Measurements from ENCODE around the gene GIMAP4. TPM values are rescaled to one million over a fixed set of nuclear protein-coding genes. Genes with fewer than 3 reads are reported as not detected.

Gene GIMAP4
- total RNA-seq, 2 experiments from 2014 or later, result not detected

DNA sequence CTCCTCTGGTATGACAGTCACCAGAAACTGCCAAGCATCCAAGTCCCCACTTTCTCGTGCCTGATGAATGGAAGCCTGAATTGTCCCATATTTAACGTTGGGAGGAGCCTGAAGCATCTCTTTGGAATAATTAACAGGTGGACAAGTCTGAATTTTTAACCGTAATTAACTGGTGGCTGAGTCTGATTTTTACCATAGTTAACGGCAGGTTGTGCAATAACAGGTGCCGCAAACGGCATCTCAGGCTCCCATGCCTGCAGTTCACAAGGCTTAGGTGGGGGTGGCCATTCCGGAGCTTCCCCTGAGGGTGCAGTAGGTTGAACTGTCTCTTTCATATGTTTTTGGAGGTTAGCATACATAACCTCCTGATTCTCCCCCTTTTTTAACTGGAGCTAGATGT lies 2.0 kb upstream of the GIMAP4 start:
- no peaks in the 10 kb centered on the region for H3K79me2 ChIP-seq (ENCODE audit: insufficient read depth, low read depth, low read length)
- 0 out of 2 replicates have a peak, but pooled peaks cover 8% of the 10 kb centered on the region for H3K9me3 ChIP-seq (ENCODE audit: low read length)
- ChIA-PET CTCF (ENCODE audit: unreplicated experiment) (no interaction called here), POLR2A (no interaction called here)
- TF ChIP-seq, protein P1, sequence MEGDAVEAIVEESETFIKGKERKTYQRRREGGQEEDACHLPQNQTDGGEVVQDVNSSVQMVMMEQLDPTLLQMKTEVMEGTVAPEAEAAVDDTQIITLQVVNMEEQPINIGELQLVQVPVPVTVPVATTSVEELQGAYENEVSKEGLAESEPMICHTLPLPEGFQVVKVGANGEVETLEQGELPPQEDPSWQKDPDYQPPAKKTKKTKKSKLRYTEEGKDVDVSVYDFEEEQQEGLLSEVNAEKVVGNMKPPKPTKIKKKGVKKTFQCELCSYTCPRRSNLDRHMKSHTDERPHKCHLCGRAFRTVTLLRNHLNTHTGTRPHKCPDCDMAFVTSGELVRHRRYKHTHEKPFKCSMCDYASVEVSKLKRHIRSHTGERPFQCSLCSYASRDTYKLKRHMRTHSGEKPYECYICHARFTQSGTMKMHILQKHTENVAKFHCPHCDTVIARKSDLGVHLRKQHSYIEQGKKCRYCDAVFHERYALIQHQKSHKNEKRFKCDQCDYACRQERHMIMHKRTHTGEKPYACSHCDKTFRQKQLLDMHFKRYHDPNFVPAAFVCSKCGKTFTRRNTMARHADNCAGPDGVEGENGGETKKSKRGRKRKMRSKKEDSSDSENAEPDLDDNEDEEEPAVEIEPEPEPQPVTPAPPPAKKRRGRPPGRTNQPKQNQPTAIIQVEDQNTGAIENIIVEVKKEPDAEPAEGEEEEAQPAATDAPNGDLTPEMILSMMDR (conservative IDR thresholded peaks at IDR 0.05; ENCODE audit: low read length), result no peak
- no peak for TF ChIP-seq EZH2phosphoT487 (IDR thresholded peaks at IDR 0.05; ENCODE audit: borderline replicate concordance, low read depth, low read length)
- H4K20me1 ChIP-seq (ENCODE audit: insufficient read depth, low read length), result no peaks in the 10 kb centered on the region
- H3K4me1 ChIP-seq (ENCODE audit: insufficient read depth, low read length, poor library complexity, severe bottlenecking), result no peaks in the 10 kb centered on the region
- no TSS peak for BruUV-seq (replicated peaks)
- H3K4me3 ChIP-seq (ENCODE audit: low read depth, low read length, poor library complexity, severe bottlenecking), result no peak overlapping the region
- H3K36me3 ChIP-seq (ENCODE audit: insufficient read depth, low read length), result no peaks in the 10 kb centered on the region
- no peak overlapping the region for H3K27ac ChIP-seq (ENCODE audit: low read depth, low read length, poor library complexity, severe bottlenecking)
- H2AFZ ChIP-seq (ENCODE audit: low read length), result no peak overlapping the region
- intact Hi-C loops (cut with micrococcal nuclease; ENCODE audit: unreplicated experiment), result no loop called here
- no peak overlapping the region for H3K4me2 ChIP-seq (ENCODE audit: low read length)
- H3K9me2 ChIP-seq (ENCODE audit: insufficient read depth, low read length), result no peaks in the 10 kb centered on the region
- no peak for DNase-seq (ENCODE audit: low spot score)

DNA sequence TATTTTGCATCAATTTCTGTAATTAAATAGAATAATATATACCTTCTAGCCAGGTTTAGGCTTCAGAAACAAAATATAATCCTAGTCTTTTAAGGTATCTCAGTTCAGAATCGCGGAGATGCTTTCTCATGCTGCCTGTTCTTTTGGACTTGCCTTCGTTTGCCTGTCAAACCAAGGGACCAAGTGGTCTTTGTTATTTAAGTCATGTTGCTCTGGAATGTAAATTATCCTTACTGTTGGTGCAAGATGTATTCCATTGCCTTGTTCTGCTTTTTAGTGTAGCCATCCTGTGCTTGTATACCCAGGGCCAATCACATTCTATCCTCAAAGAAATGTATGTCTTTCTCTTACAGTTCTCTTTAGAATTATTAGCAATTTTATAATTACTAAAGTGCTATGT lies 1.1 kb upstream of the GIMAP4 start:
- intact Hi-C loops (cut with micrococcal nuclease; ENCODE audit: unreplicated experiment), result no loop called here
- H4K20me1 ChIP-seq (ENCODE audit: insufficient read depth, low read length), result no peaks in the 10 kb centered on the region
- no TSS peak for BruUV-seq (replicated peaks)
- H3K4me2 ChIP-seq (ENCODE audit: low read length), result no peak overlapping the region
- no peaks in the 10 kb centered on the region for H3K9me2 ChIP-seq (ENCODE audit: insufficient read depth, low read length)
- H3K36me3 ChIP-seq (ENCODE audit: insufficient read depth, low read length), result no peaks in the 10 kb centered on the region
- H3K27ac ChIP-seq (ENCODE audit: low read depth, low read length, poor library complexity, severe bottlenecking), result no peak overlapping the region
- no peak for DNase-seq (ENCODE audit: low spot score)
- H2AFZ ChIP-seq (ENCODE audit: low read length), result no peak overlapping the region
- no peaks in the 10 kb centered on the region for H3K9me3 ChIP-seq (ENCODE audit: low read length)
- no peaks in the 10 kb centered on the region for H3K79me2 ChIP-seq (ENCODE audit: insufficient read depth, low read depth, low read length)
- H3K4me3 ChIP-seq (ENCODE audit: low read depth, low read length, poor library complexity, severe bottlenecking), result no peak overlapping the region
- no peak for TF ChIP-seq EZH2phosphoT487 (IDR thresholded peaks at IDR 0.05; ENCODE audit: borderline replicate concordance, low read depth, low read length)
- TF ChIP-seq, protein P1 (conservative IDR thresholded peaks at IDR 0.05; ENCODE audit: low read length), result no peak
- POLR2A ChIA-PET, result no interaction called here
- no peaks in the 10 kb centered on the region for H3K4me1 ChIP-seq (ENCODE audit: insufficient read depth, low read length, poor library complexity, severe bottlenecking)
- CTCF ChIA-PET (ENCODE audit: unreplicated experiment), result no interaction called here

DNA sequence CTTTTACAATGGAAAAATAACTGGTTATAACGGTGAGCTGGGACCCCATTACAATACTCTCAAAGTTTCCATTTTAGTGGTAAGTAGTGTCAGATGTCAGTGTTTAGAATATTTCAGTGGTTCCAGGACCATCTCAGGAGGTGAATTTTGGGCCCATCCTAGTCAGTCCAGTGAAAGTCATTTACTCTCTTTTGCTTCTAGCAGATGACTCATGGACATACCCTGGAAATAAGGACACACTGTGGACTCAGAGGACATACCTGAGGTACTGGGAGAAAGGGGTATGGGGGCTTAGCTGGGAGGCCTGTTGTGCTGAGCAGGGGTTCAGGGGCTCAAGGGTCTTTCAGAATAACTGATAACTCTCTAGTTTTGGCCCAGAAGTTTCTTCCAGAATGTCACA lies 618 bp upstream of the GIMAP4 start:
- TF ChIP-seq, protein P1 (conservative IDR thresholded peaks at IDR 0.05; ENCODE audit: low read length), result no peak
- no peak for TF ChIP-seq EZH2phosphoT487 (IDR thresholded peaks at IDR 0.05; ENCODE audit: borderline replicate concordance, low read depth, low read length)
- Histone ChIP-seq H3K9me3 (ENCODE audit: low read length) (no peaks in the 10 kb centered on the region), H3K4me1 (ENCODE audit: insufficient read depth, low read length, poor library complexity, severe bottlenecking) (no peaks in the 10 kb centered on the region), H4K20me1 (ENCODE audit: insufficient read depth, low read length) (no peaks in the 10 kb centered on the region), H3K4me3 (ENCODE audit: low read depth, low read length, poor library complexity, severe bottlenecking) (no peak overlapping the region), H3K79me2 (ENCODE audit: insufficient read depth, low read depth, low read length) (no peaks in the 10 kb centered on the region), H3K27ac (ENCODE audit: low read depth, low read length, poor library complexity, severe bottlenecking) (no peak overlapping the region), H3K4me2 (ENCODE audit: low read length) (no peak overlapping the region), H3K9me2 (ENCODE audit: insufficient read depth, low read length) (no peaks in the 10 kb centered on the region), H2AFZ (ENCODE audit: low read length) (no peak overlapping the region), H3K36me3 (ENCODE audit: insufficient read depth, low read length) (no peaks in the 10 kb centered on the region)
- CTCF ChIA-PET (ENCODE audit: unreplicated experiment), result no interaction called here
- intact Hi-C loops (cut with micrococcal nuclease; ENCODE audit: unreplicated experiment), result no loop called here
- DNase-seq (ENCODE audit: low spot score), result no peak
- BruUV-seq (replicated peaks), result no TSS peak
- POLR2A ChIA-PET, result no interaction called here
